Airway epithelial cell (primary cell): ENCODE data around the gene LTBP4. TPM values are rescaled to one million over a fixed set of nuclear protein-coding genes. Genes with fewer than 3 reads are reported as not detected.

ENCODE experiments used
- total RNA-seq: library from RNA; depleted of rRNA; stranded (reverse); fragments of >200 nt; gene quantifications from 2 replicates; pipeline ENCODE4 v1.2.3, GENCODE V29; 2015

Gene LTBP4, protein sequence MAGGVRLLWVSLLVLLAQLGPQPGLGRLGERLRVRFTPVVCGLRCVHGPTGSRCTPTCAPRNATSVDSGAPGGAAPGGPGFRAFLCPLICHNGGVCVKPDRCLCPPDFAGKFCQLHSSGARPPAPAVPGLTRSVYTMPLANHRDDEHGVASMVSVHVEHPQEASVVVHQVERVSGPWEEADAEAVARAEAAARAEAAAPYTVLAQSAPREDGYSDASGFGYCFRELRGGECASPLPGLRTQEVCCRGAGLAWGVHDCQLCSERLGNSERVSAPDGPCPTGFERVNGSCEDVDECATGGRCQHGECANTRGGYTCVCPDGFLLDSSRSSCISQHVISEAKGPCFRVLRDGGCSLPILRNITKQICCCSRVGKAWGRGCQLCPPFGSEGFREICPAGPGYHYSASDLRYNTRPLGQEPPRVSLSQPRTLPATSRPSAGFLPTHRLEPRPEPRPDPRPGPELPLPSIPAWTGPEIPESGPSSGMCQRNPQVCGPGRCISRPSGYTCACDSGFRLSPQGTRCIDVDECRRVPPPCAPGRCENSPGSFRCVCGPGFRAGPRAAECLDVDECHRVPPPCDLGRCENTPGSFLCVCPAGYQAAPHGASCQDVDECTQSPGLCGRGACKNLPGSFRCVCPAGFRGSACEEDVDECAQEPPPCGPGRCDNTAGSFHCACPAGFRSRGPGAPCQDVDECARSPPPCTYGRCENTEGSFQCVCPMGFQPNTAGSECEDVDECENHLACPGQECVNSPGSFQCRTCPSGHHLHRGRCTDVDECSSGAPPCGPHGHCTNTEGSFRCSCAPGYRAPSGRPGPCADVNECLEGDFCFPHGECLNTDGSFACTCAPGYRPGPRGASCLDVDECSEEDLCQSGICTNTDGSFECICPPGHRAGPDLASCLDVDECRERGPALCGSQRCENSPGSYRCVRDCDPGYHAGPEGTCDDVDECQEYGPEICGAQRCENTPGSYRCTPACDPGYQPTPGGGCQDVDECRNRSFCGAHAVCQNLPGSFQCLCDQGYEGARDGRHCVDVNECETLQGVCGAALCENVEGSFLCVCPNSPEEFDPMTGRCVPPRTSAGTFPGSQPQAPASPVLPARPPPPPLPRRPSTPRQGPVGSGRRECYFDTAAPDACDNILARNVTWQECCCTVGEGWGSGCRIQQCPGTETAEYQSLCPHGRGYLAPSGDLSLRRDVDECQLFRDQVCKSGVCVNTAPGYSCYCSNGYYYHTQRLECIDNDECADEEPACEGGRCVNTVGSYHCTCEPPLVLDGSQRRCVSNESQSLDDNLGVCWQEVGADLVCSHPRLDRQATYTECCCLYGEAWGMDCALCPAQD (N-terminal part only)
- total RNA-seq = 77.5 and 90.4 TPM in 2 replicates

DNA sequence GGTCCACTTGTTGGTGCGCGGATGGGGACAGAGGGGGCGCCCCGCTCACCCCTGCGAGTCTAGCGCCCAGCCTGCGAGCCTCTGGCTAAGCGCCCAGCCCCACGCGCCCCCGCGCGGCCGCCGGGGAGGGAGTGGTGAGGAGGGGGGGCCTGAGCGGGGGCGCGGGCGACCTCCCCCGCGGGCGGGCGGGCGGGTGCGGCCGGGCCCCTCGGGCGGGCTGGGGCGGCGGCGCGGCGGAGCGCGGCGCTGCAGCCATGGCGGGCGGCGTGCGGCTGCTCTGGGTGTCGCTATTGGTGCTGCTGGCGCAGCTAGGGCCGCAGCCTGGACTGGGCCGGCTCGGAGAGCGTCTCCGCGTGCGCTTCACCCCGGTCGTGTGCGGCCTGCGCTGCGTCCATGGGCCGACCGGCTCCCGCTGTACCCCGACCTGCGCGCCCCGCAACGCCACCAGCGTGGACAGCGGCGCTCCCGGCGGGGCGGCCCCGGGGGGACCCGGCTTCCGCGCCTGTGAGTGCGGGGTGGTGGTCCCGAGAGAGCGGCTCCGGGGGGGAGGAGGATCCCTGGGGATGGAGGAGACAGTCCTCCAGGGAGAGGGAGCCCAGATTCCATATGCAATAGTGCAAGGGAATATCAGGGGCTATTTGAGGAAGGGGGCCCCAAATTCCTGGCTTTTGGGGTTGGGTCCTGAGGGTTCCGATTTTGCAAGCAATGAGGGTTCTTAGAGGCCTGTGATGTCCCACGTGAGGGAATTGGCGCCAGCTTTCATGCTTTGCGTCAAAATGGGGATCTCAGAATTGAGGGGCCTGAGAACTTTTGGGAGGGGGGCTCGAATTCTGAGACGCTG lies at the start of gene LTBP4:
Gene LTBP4 (plus strand): TSS at position 236 of the 841 bp plus-strand sequence. CDS start 19 bp downstream, at position 255.

DNA sequence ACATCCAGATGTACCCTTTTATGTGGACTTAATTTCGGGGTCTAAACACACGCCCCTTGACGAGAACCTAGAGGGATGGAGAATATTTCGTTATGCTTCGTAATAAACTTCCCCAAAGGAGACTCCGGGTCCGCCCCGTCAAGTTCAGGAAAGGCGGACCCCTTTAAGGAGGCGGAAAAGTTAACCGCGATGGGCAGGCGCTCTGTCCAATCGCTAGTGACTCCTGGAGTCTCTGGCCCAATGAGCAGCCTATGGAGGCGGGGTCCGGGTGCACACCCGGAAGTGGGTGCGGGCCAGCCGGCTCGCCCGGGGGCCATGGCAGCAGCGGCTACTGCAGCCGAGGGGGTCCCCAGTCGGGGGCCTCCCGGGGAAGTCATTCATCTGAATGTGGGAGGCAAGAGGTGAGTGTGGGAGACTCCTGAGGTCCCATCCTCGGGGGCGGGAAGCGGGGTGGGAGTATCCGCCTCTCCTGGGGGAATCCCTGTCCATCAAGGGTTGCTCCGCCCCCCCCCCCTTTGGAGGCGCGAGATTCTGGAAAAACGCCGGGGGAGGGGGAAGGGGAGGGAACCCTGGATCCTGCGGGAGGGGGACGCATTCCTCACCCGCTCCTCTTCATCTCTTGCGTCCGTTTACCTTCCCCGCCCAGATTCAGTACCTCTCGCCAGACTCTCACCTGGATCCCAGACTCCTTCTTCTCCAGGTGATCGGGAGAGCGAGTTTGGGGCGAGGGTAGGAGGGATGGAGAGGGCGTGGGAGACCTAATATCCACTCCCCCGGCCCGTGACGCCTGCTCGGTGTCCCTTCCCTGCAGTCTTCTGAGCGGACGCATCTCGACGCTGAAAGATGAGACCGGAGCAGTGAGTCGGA lies 24.4 kb upstream of the LTBP4 start, which contains the start of gene SHKBP1:
Gene SHKBP1 (plus strand): TSS at position 289 of the 867 bp plus-strand sequence. CDS start 27 bp downstream, at position 316.

Other genes with a start within 250 kb of the LTBP4 start
- not detected in 2 replicates for gene HIPK4, start 211.2 kb upstream of the LTBP4 start, total RNA-seq
- gene PRX, start 188.0 kb upstream of the LTBP4 start, total RNA-seq = 1.4 and 1.6 TPM in 2 replicates
- 33.6 and 36.6 TPM in 2 replicates for gene SERTAD1, start 175.4 kb upstream of the LTBP4 start, total RNA-seq
- 24.3 and 27.8 TPM in 2 replicates for gene SERTAD3, start 157.0 kb upstream of the LTBP4 start, total RNA-seq
- 191 and 239 TPM in 2 replicates for gene BLVRB, start 135.6 kb upstream of the LTBP4 start, total RNA-seq
- gene SPTBN4, start 134.4 kb upstream of the LTBP4 start, total RNA-seq = 0.07 and 0.28 TPM in 2 replicates
- gene SHKBP1, start 24.5 kb upstream of the LTBP4 start, total RNA-seq = 82.3 and 82.8 TPM in 2 replicates
- 18.9 and 19.9 TPM in 2 replicates for gene NUMBL, start 89.3 kb downstream of the LTBP4 start, total RNA-seq
- 18.1 and 43.4 TPM in 2 replicates for gene COQ8B, start 115.5 kb downstream of the LTBP4 start, total RNA-seq
- 40.4 and 44.4 TPM in 2 replicates for gene ITPKC, start 115.7 kb downstream of the LTBP4 start, total RNA-seq
- 2.5 and 2.8 TPM in 2 replicates for gene ACTMAP, start 149.1 kb downstream of the LTBP4 start, total RNA-seq
- gene SNRPA, start 149.8 kb downstream of the LTBP4 start, total RNA-seq = 111 and 151 TPM in 2 replicates
- 0.88 and 0.92 TPM in 2 replicates for gene MIA, start 174.2 kb downstream of the LTBP4 start, total RNA-seq
- 23.0 and 30.3 TPM in 2 replicates for gene RAB4B, start 176.9 kb downstream of the LTBP4 start, total RNA-seq
- gene EGLN2, start 197.8 kb downstream of the LTBP4 start, total RNA-seq = 66.5 and 80.6 TPM in 2 replicates
- gene CYP2A6, start 249.1 kb downstream of the LTBP4 start, total RNA-seq = not detected in 2 replicates